Kidney (tissue), 14 donors: Measurements from ENCODE around the gene NTMT1. TPM values are rescaled to one million over a fixed set of nuclear protein-coding genes. Genes with fewer than 3 reads are reported as not detected.
A peak's percentile ranks its signal among the peaks of the same experiment; 100 is the strongest.

ENCODE experiments used
- DNase-seq, 5 donors: peaks; one replicate each; pipeline ENCODE4 v3.0.0-alpha.2; 2013 to 2020
- FAIRE-seq: peaks from 2 replicates; lab custom pipeline; 2012; peaks lifted over from hg19 to GRCh38; lab: Jason Lieb, UNC
- H3K27ac ChIP-seq, 2 donors: one replicate each; pipeline ENCODE4 v1.7.0; 2013; ENCODE audit warnings: low read depth in 2 of 2, low read length in 2 of 2, inconsistent platforms in 1 of 2
- H3K27me3 ChIP-seq: one replicate; pipeline ENCODE4 v1.7.1; 2013; ENCODE audit warnings: low read length, inconsistent platforms; ENCODE audit not compliant: control insufficient read depth, insufficient read depth
- H3K36me3 ChIP-seq, 3 donors: one replicate each; pipeline versions ENCODE4 v1.7.0 to v1.7.1; 2013; ENCODE audit warnings: low read length in 3 of 3, control low read depth in 1 of 3, inconsistent platforms in 1 of 3; ENCODE audit not compliant: insufficient read depth in 3 of 3, control insufficient read depth in 2 of 3
- H3K4me1 ChIP-seq, 3 donors: one replicate each; pipeline versions ENCODE4 v1.7.0 to v1.7.1; 2013; ENCODE audit warnings: low read length in 3 of 3, inconsistent platforms in 1 of 3, low read depth in 1 of 3; ENCODE audit not compliant: control insufficient read depth in 2 of 3, insufficient read depth in 2 of 3
- H3K4me3 ChIP-seq, 3 donors: one replicate each; pipeline versions ENCODE4 v1.7.0 to v1.8.1; 2013; ENCODE audit warnings: low read length in 3 of 3, control low read depth in 1 of 3, inconsistent platforms in 1 of 3
- H3K9ac ChIP-seq, 3 donors: one replicate each; pipeline versions ENCODE4 v1.7.0 to v1.7.1; 2013; ENCODE audit warnings: low read length in 3 of 3, control low read depth in 1 of 3, inconsistent platforms in 1 of 3
- H3K9me3 ChIP-seq, 3 donors: one replicate each; pipeline versions ENCODE4 v1.7.0 to v1.7.1; 2013; ENCODE audit warnings: low read length in 3 of 3, control low read depth in 1 of 3, inconsistent platforms in 1 of 3; ENCODE audit not compliant: control insufficient read depth in 2 of 3, insufficient read depth in 1 of 3
- intact Hi-C: fragments of 100-400 bp; cut with DNase I; formaldehyde crosslinking; loops from one replicate; pipeline ENCODE4 v1.11.1; 2022
- polyA plus RNA-seq: library from polyadenylated mRNA; stranded (reverse); fragments of 350-450 nt; fragmentation: Illumina TruSeq; extraction: RNeasy Lipid Tissue Mini Kit (QIAGEN cat#74804); gene quantifications from one replicate; pipeline ENCODE4 v1.2.3, GENCODE V29; 2014; ENCODE audit warnings: low read depth, low replicate concordance; ENCODE audit not compliant: insufficient read depth
- total RNA-seq: library from RNA; stranded (reverse); fragmentation: NEBNext Ultra II Directional; extraction: Animal tissue kit (Norgen Biotek cat#: 25700); gene quantifications from one replicate; pipeline ENCODE4 v1.2.1, GENCODE V29; 2021
- TF ChIP-seq, protein P1 (sequence below): IDR thresholded peaks from 3 replicates; pipeline ENCODE4 v1.5.1; 2012; ENCODE audit warnings: mild to moderate bottlenecking, moderate library complexity, borderline replicate concordance; ENCODE audit not compliant: insufficient read depth; ENCODE audit errors: extremely low read depth
- donor health status: control.
- donor health status: control.
- donor health status: control.
- donor health status: control.
- donor health status: control.
- donor health status: DM: yes; HTN: yes; CAD: no.
- donor health status: Normal renal cell carcinoma (clear cell type).

Gene NTMT1
- total and polyA plus RNA-seq, 2 donors from 2014 or later: 32.6 to 61.2 TPM

DNA sequence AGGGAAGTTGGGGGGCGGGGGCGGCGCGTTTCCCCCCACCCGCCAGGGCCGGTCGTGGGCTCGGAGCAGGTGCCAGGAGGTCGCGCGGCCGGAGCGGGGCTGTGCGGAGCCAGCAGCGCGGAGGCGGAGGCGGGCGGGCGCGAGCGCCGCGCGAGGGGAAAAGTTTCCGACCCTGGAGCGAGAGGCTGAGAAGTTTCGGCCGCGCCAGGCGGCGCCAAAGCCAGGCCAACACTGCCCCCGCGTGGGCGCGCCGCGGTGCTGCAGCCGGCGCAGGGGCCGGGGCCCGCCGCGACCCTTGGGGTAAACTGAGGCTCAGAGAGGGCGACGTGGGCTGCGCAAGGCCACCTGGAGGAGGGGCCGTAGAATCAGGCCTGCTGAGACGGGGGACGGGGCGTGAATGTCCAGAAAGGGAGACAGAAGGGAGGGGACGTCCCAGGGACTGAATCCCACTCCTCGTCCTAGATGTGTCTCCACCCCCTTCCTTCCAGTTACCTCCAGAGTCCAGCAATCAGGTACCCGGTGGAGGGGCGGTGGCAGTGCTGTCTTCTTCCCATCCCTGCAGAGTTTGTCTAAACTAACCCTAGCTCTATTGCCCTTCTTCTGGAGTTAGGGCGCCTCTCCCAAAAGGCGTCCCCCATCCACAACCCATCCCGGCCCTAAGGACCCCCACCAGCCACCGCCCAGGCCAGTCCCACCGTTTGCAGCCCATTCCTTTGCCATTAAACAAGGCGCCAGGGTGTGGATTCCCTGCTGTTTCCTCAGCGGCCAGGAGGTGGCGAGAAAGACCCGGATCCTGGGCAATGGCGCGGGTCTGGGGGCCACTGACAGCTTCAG lies 15.3 kb upstream of the NTMT1 start:
- Histone ChIP-seq H3K9me3 (no peaks in the 10 kb centered on the region), H3K36me3 (no peaks in the 10 kb centered on the region), H3K27ac (peak overlapping the region; percentile 85 to 87), H3K9ac (peak overlapping the region; percentile 23 to 98 (median 90)), H3K4me3 (peak overlapping the region; percentile 44 to 74 (median 74)), H3K27me3 (no peaks in the 10 kb centered on the region), H3K4me1 (peaks cover 0 to 34% (median 18%) of the 10 kb centered on the region in 3 donors)
- DNase-seq: peak; percentile 86 to 93 (median 90)
- no peak for FAIRE-seq
- TF ChIP-seq, protein P1, sequence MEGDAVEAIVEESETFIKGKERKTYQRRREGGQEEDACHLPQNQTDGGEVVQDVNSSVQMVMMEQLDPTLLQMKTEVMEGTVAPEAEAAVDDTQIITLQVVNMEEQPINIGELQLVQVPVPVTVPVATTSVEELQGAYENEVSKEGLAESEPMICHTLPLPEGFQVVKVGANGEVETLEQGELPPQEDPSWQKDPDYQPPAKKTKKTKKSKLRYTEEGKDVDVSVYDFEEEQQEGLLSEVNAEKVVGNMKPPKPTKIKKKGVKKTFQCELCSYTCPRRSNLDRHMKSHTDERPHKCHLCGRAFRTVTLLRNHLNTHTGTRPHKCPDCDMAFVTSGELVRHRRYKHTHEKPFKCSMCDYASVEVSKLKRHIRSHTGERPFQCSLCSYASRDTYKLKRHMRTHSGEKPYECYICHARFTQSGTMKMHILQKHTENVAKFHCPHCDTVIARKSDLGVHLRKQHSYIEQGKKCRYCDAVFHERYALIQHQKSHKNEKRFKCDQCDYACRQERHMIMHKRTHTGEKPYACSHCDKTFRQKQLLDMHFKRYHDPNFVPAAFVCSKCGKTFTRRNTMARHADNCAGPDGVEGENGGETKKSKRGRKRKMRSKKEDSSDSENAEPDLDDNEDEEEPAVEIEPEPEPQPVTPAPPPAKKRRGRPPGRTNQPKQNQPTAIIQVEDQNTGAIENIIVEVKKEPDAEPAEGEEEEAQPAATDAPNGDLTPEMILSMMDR: peak; percentile 99
- intact Hi-C loops: no loop called here

DNA sequence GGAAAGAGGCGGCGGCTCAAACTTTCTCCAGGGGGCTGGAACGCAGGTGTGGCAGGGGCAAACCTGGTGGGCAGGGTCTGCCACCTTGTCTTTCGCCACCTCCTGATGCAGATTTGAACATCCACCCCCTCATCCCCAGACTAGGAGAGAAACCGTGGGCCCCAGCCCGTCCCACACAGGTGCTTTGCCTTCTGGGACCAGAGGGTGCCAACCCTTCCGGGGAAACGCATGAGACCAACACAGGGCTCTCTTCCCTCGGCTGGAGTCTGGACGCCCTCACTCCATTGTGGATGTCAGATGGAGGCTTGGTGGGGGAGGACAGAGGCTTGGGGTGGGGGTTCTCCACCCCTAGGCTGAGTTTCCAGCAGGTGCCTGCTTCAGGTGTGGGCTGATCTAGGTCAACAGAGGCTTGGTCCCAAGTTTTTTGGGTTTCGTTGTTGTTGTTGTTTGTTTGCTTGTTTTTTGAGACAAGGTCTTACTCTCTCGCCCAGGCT lies 14.6 kb upstream of the NTMT1 start:
- H3K27me3 ChIP-seq: no peaks in the 10 kb centered on the region
- H3K9ac ChIP-seq: peak overlapping the region in 2 of 3 donors; percentile 17 to 98
- no peak for DNase-seq
- FAIRE-seq: no peak
- H3K27ac ChIP-seq: peak overlapping the region in 1 of 2 donors; percentile 20
- intact Hi-C loops: no loop called here
- no peaks in the 10 kb centered on the region for H3K9me3 ChIP-seq
- TF ChIP-seq, protein P1: no peak
- peaks cover 0 to 29% (median 13%) of the 10 kb centered on the region in 3 donors for H3K4me1 ChIP-seq
- no peaks in the 10 kb centered on the region for H3K36me3 ChIP-seq
- peak overlapping the region in 1 of 3 donors; percentile 74 for H3K4me3 ChIP-seq

DNA sequence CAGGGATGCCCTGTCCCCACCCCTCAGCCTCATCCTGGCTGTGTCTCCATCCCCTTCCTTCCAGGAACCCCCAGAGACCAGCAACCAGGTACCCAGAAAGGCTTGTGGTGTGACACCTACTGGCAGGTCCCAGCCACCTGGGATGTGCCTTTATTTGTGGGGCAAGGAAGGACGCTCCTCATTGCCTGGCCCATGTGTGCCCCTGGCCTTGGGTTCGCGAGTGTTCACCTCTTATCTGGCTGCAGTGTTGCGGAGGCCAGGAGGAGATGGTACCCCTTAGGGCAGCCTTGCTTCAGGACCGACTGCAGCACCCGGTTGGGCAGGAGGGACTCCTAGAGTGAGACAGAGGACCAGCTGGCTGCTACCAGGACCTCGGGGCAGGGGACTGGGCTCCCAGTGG lies 13.8 kb upstream of the NTMT1 start:
- intact Hi-C loops: no loop called here
- H3K4me1 ChIP-seq: peaks cover 0 to 25% (median 7%) of the 10 kb centered on the region in 3 donors
- FAIRE-seq: no peak

More for the DNA sequence above, 13.8 kb upstream of the NTMT1 start:
- DNase-seq: peak in 1 of 5 donors; percentile 59
- Histone ChIP-seq H3K27me3 (no peaks in the 10 kb centered on the region), H3K9ac (no peak overlapping the region), H3K27ac (peak overlapping the region; percentile 32 to 41), H3K4me3 (no peak overlapping the region), H3K9me3 (no peaks in the 10 kb centered on the region), H3K36me3 (no peaks in the 10 kb centered on the region)
- TF ChIP-seq, protein P1: no peak
